CD4-positive, alpha-beta T cell (primary cell): Measurements from ENCODE around the gene FNIP1. TPM values are rescaled to one million over a fixed set of nuclear protein-coding genes. Genes with fewer than 3 reads are reported as not detected.

ENCODE experiments used
- ATAC-seq: fragments of 200-7000 bp; cut with Tn5 transposase; one replicate; pipeline ENCODE4 v1.10.0; 2022; ENCODE audit warnings: mild to moderate bottlenecking; ENCODE audit not compliant: poor library complexity
- CTCF ChIA-PET: fragments of 350-600 bp; sonication (Branson Sonifier 250); formaldehyde crosslinking; loops from one replicate; lab custom pipeline; 2021; ENCODE audit warnings: antibody characterized with exemption, inconsistent platforms; lab: Charles Lee
- POLR2A ChIA-PET: fragments of 350-600 bp; sonication (Branson Sonifier 250); formaldehyde crosslinking; loops from one replicate; lab custom pipeline; 2021; ENCODE audit warnings: antibody characterized with exemption, inconsistent platforms; lab: Charles Lee
- DNase-seq, 14 experiments: peaks; one replicate each; pipeline ENCODE4 v3.0.0-alpha.2; 2013 to 2020; ENCODE audit warnings: mixed read lengths in 2 of 14
- H3K27ac ChIP-seq, 2 donors: one replicate each; pipeline versions ENCODE4 v1.5.1 to v1.7.0; 2013; ENCODE audit warnings: low read length in 2 of 2, low read depth in 1 of 2, mild to moderate bottlenecking in 1 of 2
- H3K27me3 ChIP-seq, 2 experiments: 1 replicate in 1 of 2; 2 replicates in 1 of 2; pipeline versions ENCODE4 v1.6.1 to v1.7.0; 2013; ENCODE audit warnings: low read length in 2 of 2, control low read depth in 1 of 2, mild to moderate bottlenecking in 1 of 2, moderate library complexity in 1 of 2; ENCODE audit not compliant: insufficient read depth in 2 of 2, control insufficient read depth in 1 of 2
- H3K36me3 ChIP-seq: one replicate; pipeline ENCODE4 v1.6.1; 2013; ENCODE audit warnings: low read length, control low read depth; ENCODE audit not compliant: insufficient read depth
- H3K4me1 ChIP-seq: one replicate; pipeline ENCODE4 v1.6.1; 2013; ENCODE audit warnings: low read length, control low read depth; ENCODE audit not compliant: insufficient read depth
- H3K4me3 ChIP-seq: one replicate; pipeline ENCODE4 v1.5.1; 2013; ENCODE audit warnings: mild to moderate bottlenecking, low read length, moderate library complexity
- H3K9me3 ChIP-seq, 2 experiments: 1 replicate in 1 of 2; 2 replicates in 1 of 2; pipeline versions ENCODE4 v1.6.1 to v1.7.0; 2013; ENCODE audit warnings: low read length in 2 of 2, mild to moderate bottlenecking in 2 of 2, control low read depth in 1 of 2, moderate library complexity in 1 of 2; ENCODE audit not compliant: control insufficient read depth in 1 of 2, insufficient read depth in 1 of 2
- H3K27ac Mint-ChIP-seq: one replicate; pipeline ENCODE4 v1.8.0; 2020; ENCODE audit warnings: mixed read lengths
- H3K27me3 Mint-ChIP-seq: one replicate; pipeline ENCODE4 v1.8.0; 2021; ENCODE audit warnings: mixed read lengths
- H3K36me3 Mint-ChIP-seq: one replicate; pipeline ENCODE4 v1.8.0; 2021; ENCODE audit warnings: low read depth, mixed read lengths
- H3K4me1 Mint-ChIP-seq: one replicate; pipeline ENCODE4 v1.8.0; 2021; ENCODE audit warnings: low read depth, mixed read lengths
- H3K4me3 Mint-ChIP-seq: one replicate; pipeline ENCODE4 v1.8.0; 2020; ENCODE audit warnings: mild to moderate bottlenecking, mixed read lengths
- H3K9me3 Mint-ChIP-seq: one replicate; pipeline ENCODE4 v1.8.0; 2020; ENCODE audit warnings: mixed read lengths
- CTCF ChIP-seq: fragments of 200-600 bp; IDR thresholded peaks from one replicate; pipeline ENCODE4 v1.8.0; 2022; ENCODE audit warnings: antibody characterized with exemption, mild to moderate bottlenecking
- intact Hi-C, 2 experiments: fragments of 100-400 bp; cut with DNase I in 1 of 2; cut with micrococcal nuclease in 1 of 2; formaldehyde crosslinking; loops; one replicate each; pipeline versions ENCODE4 v1.15.1 to v1.9.0; 2023 to 2025; cut with DNase I, micrococcal nuclease
- total RNA-seq, 174 experiments: library from RNA in 2 of 174; stranded (reverse) in 2 of 174; gene quantifications; one replicate each; pipeline ENCODE4 v1.2.3 and lab custom pipeline; 2021 to 2026

The FNIP1 gene
- total RNA-seq, 2 experiments from 2014 or later = 34.5 to 34.7 TPM

GRCh38 chr5:131685516-131686171, 111.2 kb downstream of the FNIP1 start:
- Mint-ChIP-seq H3K4me3 (no peak overlapping the region), H3K27me3 (no peaks in the 10 kb centered on the region), H3K9me3 (peaks cover 5% of the 10 kb centered on the region), H3K27ac (no peak overlapping the region), H3K36me3 (peaks cover 63% of the 10 kb centered on the region), H3K4me1 (no peaks in the 10 kb centered on the region)
- intact Hi-C loops = no loop called here
- no peak for ATAC-seq
- peaks cover 12% of the 10 kb centered on the region for H3K36me3 ChIP-seq
- H3K4me1 ChIP-seq = no peaks in the 10 kb centered on the region
- ChIA-PET CTCF (interaction anchor here (1.7 kb wide), 1 partner anchor 97 kb away, joined by 5 read pairs; no protein-coding TSS in a partner anchor), POLR2A (interaction anchor here (1.2 kb wide), 1 partner anchor 71 kb away, joined by 4 read pairs; no protein-coding TSS in a partner anchor)
- H3K9me3 ChIP-seq = no peaks in the 10 kb centered on the region
- no peak for DNase-seq
- H3K27me3 ChIP-seq = no peaks in the 10 kb centered on the region
- H3K27ac ChIP-seq = no peak overlapping the region
- no peak for TF ChIP-seq CTCF
- no peak overlapping the region for H3K4me3 ChIP-seq

GRCh38 chr5:131684595-131684994, 112.2 kb downstream of the FNIP1 start:
- Mint-ChIP-seq H3K27ac (no peak overlapping the region), H3K9me3 (no peaks in the 10 kb centered on the region), H3K27me3 (no peaks in the 10 kb centered on the region), H3K36me3 (peaks cover 64% of the 10 kb centered on the region), H3K4me3 (no peak overlapping the region), H3K4me1 (no peaks in the 10 kb centered on the region)
- ATAC-seq = no peak
- no peak overlapping the region for H3K4me3 ChIP-seq
- H3K9me3 ChIP-seq = no peaks in the 10 kb centered on the region
- no peaks in the 10 kb centered on the region for H3K27me3 ChIP-seq
- POLR2A ChIA-PET = no interaction called here
- peaks cover 10% of the 10 kb centered on the region for H3K36me3 ChIP-seq
- CTCF ChIA-PET = interaction anchor here (0.7 kb wide), 1 partner anchor 324 kb away, joined by 3 read pairs; no protein-coding TSS in a partner anchor
- H3K4me1 ChIP-seq = no peaks in the 10 kb centered on the region
- TF ChIP-seq CTCF = no peak
- DNase-seq = no peak
- intact Hi-C loops = loop anchor here in 1 of 2 experiments (5.0 kb wide), 1 partner anchor 47 kb away; the partner anchor contains the start of gene RAPGEF6
- no peak overlapping the region for H3K27ac ChIP-seq

GRCh38 chr5:131684051-131684450, 112.8 kb downstream of the FNIP1 start:
- DNase-seq (no peak), ATAC-seq (no peak)
- no peak overlapping the region for H3K4me3 Mint-ChIP-seq
- no peaks in the 10 kb centered on the region for H3K9me3 ChIP-seq
- H3K4me1 ChIP-seq = no peaks in the 10 kb centered on the region
- POLR2A ChIA-PET = no interaction called here
- no peaks in the 10 kb centered on the region for H3K4me1 Mint-ChIP-seq
- CTCF ChIA-PET = no interaction called here
- H3K27ac ChIP-seq = no peak overlapping the region
- H3K27me3 ChIP-seq = no peaks in the 10 kb centered on the region
- H3K36me3 Mint-ChIP-seq = peaks cover 64% of the 10 kb centered on the region
- H3K27ac Mint-ChIP-seq = no peak overlapping the region
- peaks cover 9% of the 10 kb centered on the region for H3K36me3 ChIP-seq
- H3K27me3 Mint-ChIP-seq = no peaks in the 10 kb centered on the region
- TF ChIP-seq CTCF = no peak
- no peak overlapping the region for H3K4me3 ChIP-seq
- H3K9me3 Mint-ChIP-seq = no peaks in the 10 kb centered on the region
- intact Hi-C loops = loop anchor here in 1 of 2 experiments (5.0 kb wide), 1 partner anchor 47 kb away; the partner anchor contains the start of gene RAPGEF6
